ENCODE data around the gene CD300H. TPM values are rescaled to one million over a fixed set of nuclear protein-coding genes. Genes with fewer than 3 reads are reported as not detected.

CD300H gene
- total RNA-seq, 6 experiments from 2014 or later = 1.2 TPM; not detected in 5

GRCh38 chr17:74603746-74604145, 36.4 kb upstream of the CD300H start:
- intact Hi-C loops (cut with DNase I) = no loop called here
- Histone ChIP-seq H3K27me3 (no peaks in the 10 kb centered on the region), H3K4me1 (no peaks in the 10 kb centered on the region), H3K36me3 (no peaks in the 10 kb centered on the region), H3K4me3 (no peak overlapping the region), H3K9me3 (no peaks in the 10 kb centered on the region), H3K27ac (no peak overlapping the region)
- TF ChIP-seq POLR2A (IDR thresholded peaks at IDR 0.05) = no peak
- no peak for TF ChIP-seq CTCF (IDR thresholded peaks at IDR 0.05)
- 40% methylated on average over 1 of the region's 5 CpGs for WGBS (ENCODE audit: insufficient coverage, low coverage, low lambda C conversion rate, missing lambda C conversion rate)
- ATAC-seq = no peak
- no peak for DNase-seq

- TF ChIP-seq CTCF (IDR thresholded peaks at IDR 0.05) = no peak
- TF ChIP-seq POLR2A (IDR thresholded peaks at IDR 0.05) = no peak
- intact Hi-C loops (cut with DNase I) = no loop called here
- H3K27me3 ChIP-seq = no peaks in the 10 kb centered on the region
- no peak overlapping the region for H3K4me3 ChIP-seq
- ATAC-seq (no peak), DNase-seq (no peak)
- H3K9me3 ChIP-seq = no peaks in the 10 kb centered on the region
- WGBS (ENCODE audit: insufficient coverage, low coverage, low lambda C conversion rate, missing lambda C conversion rate) = 42% methylated on average over 3 of the region's 6 CpGs
- no peaks in the 10 kb centered on the region for H3K36me3 ChIP-seq
- H3K27ac ChIP-seq = no peak overlapping the region
- no peaks in the 10 kb centered on the region for H3K4me1 ChIP-seq
These were observed 35.8 kb upstream of the CD300H start for GRCh38 chr17:74603037-74603635.

GRCh38 chr17:74601944-74602572, 34.7 kb upstream of the CD300H start:
- H3K4me1 ChIP-seq = no peaks in the 10 kb centered on the region
- H3K27ac ChIP-seq = no peak overlapping the region
- H3K36me3 ChIP-seq = no peaks in the 10 kb centered on the region
- DNase-seq (no peak), ATAC-seq (peak; percentile 53 to 66 (median 60))
- 40% methylated on average over 8 of the region's 12 CpGs for WGBS (ENCODE audit: insufficient coverage, low coverage, low lambda C conversion rate, missing lambda C conversion rate)
- TF ChIP-seq POLR2A (IDR thresholded peaks at IDR 0.05) = no peak
- TF ChIP-seq CTCF (IDR thresholded peaks at IDR 0.05) = peak; percentile 47 to 69 (median 64)
- intact Hi-C loops (cut with DNase I) = no loop called here
- no peaks in the 10 kb centered on the region for H3K27me3 ChIP-seq
- H3K4me3 ChIP-seq = no peak overlapping the region
- no peaks in the 10 kb centered on the region for H3K9me3 ChIP-seq

- TF ChIP-seq POLR2A (IDR thresholded peaks at IDR 0.05) = no peak
- TF ChIP-seq CTCF (IDR thresholded peaks at IDR 0.05) = no peak
- ATAC-seq = peak; percentile 26 to 66 (median 48)
These were observed 32.2 kb upstream of the CD300H start for GRCh38 chr17:74599448-74599939.

More at GRCh38 chr17:74599448-74599939, 32.2 kb upstream of the CD300H start:
- H3K36me3 ChIP-seq = no peaks in the 10 kb centered on the region
- intact Hi-C loops (cut with DNase I) = no loop called here
- H3K27ac ChIP-seq = no peak overlapping the region
- no peaks in the 10 kb centered on the region for H3K4me1 ChIP-seq
- H3K9me3 ChIP-seq = no peaks in the 10 kb centered on the region
- H3K4me3 ChIP-seq = no peak overlapping the region
- H3K27me3 ChIP-seq = no peaks in the 10 kb centered on the region
- 22% methylated on average over 9 of the region's 10 CpGs for WGBS (ENCODE audit: insufficient coverage, low coverage, low lambda C conversion rate, missing lambda C conversion rate)
- DNase-seq = no peak
